ENCODE data around the gene CLIC4. TPM values are rescaled to one million over a fixed set of nuclear protein-coding genes. Genes with fewer than 3 reads are reported as not detected.

CLIC4 gene
- total RNA-seq, 2 donors from 2014 or later, result 58.1 to 78.8 TPM

DNA sequence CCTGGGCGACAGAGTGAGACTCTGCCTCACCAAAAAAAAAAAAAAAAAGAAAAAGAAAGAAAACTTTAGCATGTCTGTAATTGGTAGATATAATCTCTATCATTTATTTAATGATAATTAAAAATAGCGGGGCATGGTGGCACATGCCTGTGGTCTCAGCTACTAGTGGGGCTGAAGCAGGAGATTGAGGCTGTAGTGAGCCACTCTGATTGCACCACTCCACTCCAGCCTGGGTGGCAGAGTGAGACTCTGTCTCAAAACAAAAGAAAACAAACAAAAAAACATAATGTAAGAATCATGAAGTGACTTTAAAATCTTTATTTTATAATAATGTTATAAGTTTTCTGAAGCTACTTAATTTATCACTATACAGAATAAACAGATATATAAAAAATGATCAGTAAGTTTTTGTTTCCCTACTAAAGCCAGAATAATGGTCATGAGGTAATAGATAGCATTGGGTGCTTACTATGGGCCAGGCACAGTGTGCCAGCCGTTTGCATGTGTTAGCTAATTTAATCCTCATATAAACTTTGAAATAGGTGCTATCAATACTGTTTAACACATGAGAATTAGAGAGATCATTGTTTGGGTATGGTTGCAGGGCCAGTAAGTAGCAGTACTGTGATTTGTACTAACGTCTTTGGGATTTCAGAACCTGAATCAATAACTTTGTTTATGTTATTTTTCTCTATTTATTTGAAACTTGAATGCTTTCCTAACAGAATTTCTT is 23.8 kb downstream of the CLIC4 start:
- Histone ChIP-seq H3K27ac (peak overlapping the region in 2 of 4 donors; percentile 36 to 53), H3K9me3 (no peaks in the 10 kb centered on the region), H3K27me3 (no peaks in the 10 kb centered on the region), H3K36me3 (replicated peaks in 1 of 2; ENCODE audit: insufficient read depth in 1 of 2, low read depth in 2 of 2) (no peaks in the 10 kb centered on the region), H3K4me3 (no peak overlapping the region), H3K4me1 (peaks cover 37% of the 10 kb centered on the region)
- no peak for DNase-seq
- intact Hi-C loops (cut with DNase I), result no loop called here
- ATAC-seq, result no peak
- TF ChIP-seq CTCF (IDR thresholded peaks at IDR 0.05) (no peak), POLR2A (IDR thresholded peaks at IDR 0.05) (no peak)
- 47 to 51% methylated on average over 4 of the region's 4 CpGs for WGBS, 2 donors

GRCh38 chr1:24769656-24770651 is 24.7 kb downstream of the CLIC4 start:
- 19 to 24% methylated on average over 2 of the region's 2 CpGs for WGBS, 2 donors
- TF ChIP-seq POLR2A (IDR thresholded peaks at IDR 0.05) (no peak), CTCF (IDR thresholded peaks at IDR 0.05) (no peak)
- H3K27me3 ChIP-seq, result no peaks in the 10 kb centered on the region
- peak overlapping the region in 3 of 4 donors; percentile 36 to 53 (median 38) for H3K27ac ChIP-seq
- intact Hi-C loops (cut with DNase I), result no loop called here
- no peak for DNase-seq
- no peak overlapping the region for H3K4me3 ChIP-seq
- no peaks in the 10 kb centered on the region for H3K9me3 ChIP-seq
- no peaks in the 10 kb centered on the region for H3K36me3 ChIP-seq (replicated peaks in 1 of 2; ENCODE audit: insufficient read depth in 1 of 2, low read depth in 2 of 2)
- H3K4me1 ChIP-seq, result peaks cover 29% of the 10 kb centered on the region
- peak; percentile 63 for ATAC-seq

GRCh38 chr1:24770881-24771280 is 25.6 kb downstream of the CLIC4 start:
- Histone ChIP-seq H3K4me1 (peaks cover 20% of the 10 kb centered on the region), H3K36me3 (replicated peaks in 1 of 2; ENCODE audit: insufficient read depth in 1 of 2, low read depth in 2 of 2) (no peaks in the 10 kb centered on the region), H3K27ac (peak overlapping the region in 2 of 4 donors; percentile 14 to 53), H3K27me3 (no peaks in the 10 kb centered on the region), H3K9me3 (no peaks in the 10 kb centered on the region), H3K4me3 (no peak overlapping the region)
- intact Hi-C loops (cut with DNase I), result no loop called here
- 89 to 91% methylated on average over 5 of the region's 5 CpGs for WGBS, 2 donors
- no peak for DNase-seq
- TF ChIP-seq POLR2A (IDR thresholded peaks at IDR 0.05), result no peak
- no peak for TF ChIP-seq CTCF (IDR thresholded peaks at IDR 0.05)
- ATAC-seq, result no peak

DNA sequence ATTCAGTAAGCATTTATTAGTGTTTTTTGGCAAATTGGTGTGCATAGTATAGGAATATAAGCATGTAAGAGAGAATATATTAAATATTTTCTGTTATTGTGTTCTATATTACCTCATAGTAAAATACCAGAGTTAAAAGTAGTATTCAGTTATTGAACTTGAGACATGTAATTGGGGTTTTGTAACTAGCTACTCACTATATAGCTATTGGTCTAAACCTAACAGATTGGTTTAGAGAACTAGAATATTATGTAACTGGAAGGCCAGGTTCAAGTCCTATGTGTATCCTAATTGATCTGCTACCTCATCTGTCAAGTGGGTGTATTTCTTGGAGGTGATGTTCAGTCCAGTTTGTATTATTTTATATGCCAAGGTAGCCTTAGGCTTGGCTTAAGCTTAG is 26.3 kb downstream of the CLIC4 start:
- no peak for TF ChIP-seq CTCF (IDR thresholded peaks at IDR 0.05)
- TF ChIP-seq POLR2A (IDR thresholded peaks at IDR 0.05), result no peak
- H3K27ac ChIP-seq, result no peak overlapping the region
- ATAC-seq (no peak), DNase-seq (no peak)
- peaks cover 17% of the 10 kb centered on the region for H3K4me1 ChIP-seq
- intact Hi-C loops (cut with DNase I), result no loop called here
- H3K9me3 ChIP-seq, result no peaks in the 10 kb centered on the region
- no peak overlapping the region for H3K4me3 ChIP-seq
- H3K36me3 ChIP-seq (replicated peaks in 1 of 2; ENCODE audit: insufficient read depth in 1 of 2, low read depth in 2 of 2), result no peaks in the 10 kb centered on the region
- H3K27me3 ChIP-seq, result no peaks in the 10 kb centered on the region
